Naive thymus-derived CD4-positive, alpha-beta T cell (primary cell): ENCODE data around the gene FBRSL1. TPM values are rescaled to one million over a fixed set of nuclear protein-coding genes. Genes with fewer than 3 reads are reported as not detected.

Source experiments
- ATAC-seq: fragments of 150-1000 bp; cut with Tn5 transposase; 2 replicates; pipeline ENCODE4 v1.10.0; 2021; ENCODE audit warnings: mild to moderate bottlenecking, moderate library complexity
- CTCF ChIA-PET: fragments of 350-600 bp; sonication (Branson Sonifier 250); formaldehyde crosslinking; loops from one replicate; lab custom pipeline; 2021; ENCODE audit warnings: antibody characterized with exemption; lab: Charles Lee
- POLR2A ChIA-PET: fragments of 350-600 bp; sonication (Branson Sonifier 250); formaldehyde crosslinking; loops from one replicate; lab custom pipeline; 2021; ENCODE audit warnings: antibody characterized with exemption, inconsistent platforms; lab: Charles Lee
- DNase-seq, 9 donors: peaks; one replicate each; pipeline versions ENCODE4 v3.0.0 to v3.0.0-alpha.2; 2020 to 2022; ENCODE audit warnings: mixed read lengths in 1 of 9
- H3K27ac ChIP-seq: one replicate; pipeline ENCODE4 v1.7.0; 2013; ENCODE audit warnings: mild to moderate bottlenecking, low read depth, low read length, moderate library complexity
- H3K27me3 ChIP-seq, 2 donors: one replicate each; pipeline ENCODE4 v1.7.0; 2013; ENCODE audit warnings: low read length in 2 of 2, mild to moderate bottlenecking in 2 of 2, moderate library complexity in 2 of 2; ENCODE audit not compliant: control insufficient read depth in 2 of 2, insufficient read depth in 2 of 2
- H3K36me3 ChIP-seq, 3 experiments: 1 replicate in 2 of 3; 2 replicates in 1 of 3; pipeline ENCODE4 v1.7.0; 2013; ENCODE audit warnings: low read length in 3 of 3, mild to moderate bottlenecking in 3 of 3, moderate library complexity in 1 of 3; ENCODE audit not compliant: insufficient read depth in 3 of 3, control insufficient read depth in 2 of 3
- H3K4me1 ChIP-seq, 2 donors: one replicate each; pipeline ENCODE4 v1.7.0; 2013; ENCODE audit warnings: low read length in 2 of 2, mild to moderate bottlenecking in 2 of 2, moderate library complexity in 1 of 2; ENCODE audit not compliant: control insufficient read depth in 2 of 2, insufficient read depth in 2 of 2
- H3K4me3 ChIP-seq: 2 replicates; pipeline ENCODE4 v1.7.0; 2013; ENCODE audit warnings: mild to moderate bottlenecking, low read length
- H3K9me3 ChIP-seq, 3 experiments: 1 replicate in 2 of 3; 2 replicates in 1 of 3; pipeline ENCODE4 v1.7.0; 2013; ENCODE audit warnings: low read length in 3 of 3; ENCODE audit not compliant: control insufficient read depth in 2 of 3
- H3K27ac Mint-ChIP-seq, 9 donors: one replicate each; pipeline ENCODE4 v1.8.0; 2020 to 2022; ENCODE audit warnings: mixed read lengths in 9 of 9, mild to moderate bottlenecking in 8 of 9, moderate library complexity in 5 of 9, inconsistent platforms in 2 of 9
- H3K27me3 Mint-ChIP-seq, 5 donors: one replicate each; pipeline ENCODE4 v1.8.0; 2021 to 2022; ENCODE audit warnings: mixed read lengths in 5 of 5, mild to moderate bottlenecking in 1 of 5
- H3K36me3 Mint-ChIP-seq, 5 donors: one replicate each; pipeline ENCODE4 v1.8.0; 2020 to 2022; ENCODE audit warnings: mixed read lengths in 5 of 5, mild to moderate bottlenecking in 3 of 5, inconsistent platforms in 1 of 5
- H3K4me1 Mint-ChIP-seq, 7 donors: one replicate each; pipeline ENCODE4 v1.8.0; 2020 to 2022; ENCODE audit warnings: mixed read lengths in 7 of 7, mild to moderate bottlenecking in 3 of 7, inconsistent platforms in 1 of 7
- H3K4me3 Mint-ChIP-seq, 10 donors: one replicate each; pipeline ENCODE4 v1.8.0; 2020 to 2022; ENCODE audit warnings: mild to moderate bottlenecking in 10 of 10, mixed read lengths in 10 of 10, moderate library complexity in 6 of 10, inconsistent platforms in 2 of 10
- H3K9me3 Mint-ChIP-seq, 11 donors: one replicate each; pipeline ENCODE4 v1.8.0; 2020 to 2022; ENCODE audit warnings: mixed read lengths in 11 of 11, mild to moderate bottlenecking in 4 of 11, inconsistent platforms in 1 of 11, moderate library complexity in 1 of 11
- intact Hi-C, 2 donors: fragments of 100-400 bp; cut with micrococcal nuclease; formaldehyde crosslinking; loops; one replicate each; pipeline ENCODE4 v1.15.1; 2023
- polyA plus RNA-seq, 2 donors: library from polyadenylated mRNA; unstranded; fragments of 300-500 nt; fragmentation: Illumina TruSeq; gene quantifications; one replicate each; pipeline ENCODE4 v1.2.3, GENCODE V29; 2021
- total RNA-seq, 6 experiments: library from RNA in 5 of 6; stranded (reverse) in 5 of 6; gene quantifications; 1 replicate in 5 of 6; 2 replicates in 1 of 6; pipeline ENCODE4 v1.2.3 and lab custom pipeline; 2021 to 2026

FBRSL1 gene
- total and polyA plus RNA-seq, 7 experiments from 2014 or later = 0.77 to 105 (median 90.9) TPM

DNA sequence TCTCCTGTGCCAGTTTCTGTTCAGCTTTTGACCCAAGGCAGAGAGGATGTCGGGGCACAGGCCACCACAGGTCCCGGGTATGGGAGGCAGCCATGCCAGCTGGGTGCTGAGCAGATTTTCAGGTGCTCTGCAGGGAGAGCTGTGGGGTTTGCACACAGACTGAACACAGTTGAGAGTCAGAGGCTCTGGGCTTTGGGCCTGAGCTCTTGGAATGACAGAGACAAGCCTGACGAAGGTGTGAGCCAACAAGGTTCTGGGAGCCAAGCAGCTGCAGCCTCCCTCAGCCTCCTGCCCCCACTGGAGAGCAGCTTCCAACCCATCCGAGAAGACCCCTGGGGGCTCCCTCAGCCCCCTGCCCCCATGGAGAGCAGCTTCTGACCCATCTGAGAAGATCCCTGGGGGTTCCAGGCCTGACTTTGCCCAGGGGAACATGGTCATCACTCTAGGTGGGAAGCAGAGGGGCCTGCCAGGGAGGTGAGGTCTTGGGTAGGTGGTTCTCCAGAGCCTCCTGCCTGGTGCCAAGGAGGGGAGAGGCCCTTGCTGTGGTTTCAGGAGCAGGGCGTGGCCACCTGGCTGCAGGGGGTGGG lies 13.8 kb downstream of the FBRSL1 start:
- no peak overlapping the region for H3K4me3 ChIP-seq
- DNase-seq = no peak
- Mint-ChIP-seq H3K4me3 (peak overlapping the region in 4 of 10 donors; percentile 9 to 48 (median 42)), H3K27me3 (no peaks in the 10 kb centered on the region), H3K27ac (peak overlapping the region in 8 of 9 donors; percentile 17 to 86 (median 54)), H3K36me3 (no peaks in the 10 kb centered on the region), H3K4me1 (peaks cover 30 to 76% (median 56%) of the 10 kb centered on the region in 7 donors), H3K9me3 (peaks cover 0 to 4% (median 0%) of the 10 kb centered on the region in 11 donors)
- no peaks in the 10 kb centered on the region for H3K27me3 ChIP-seq
- no peak for ATAC-seq
- intact Hi-C loops = no loop called here
- ChIA-PET CTCF (interaction anchor here (0.8 kb wide), 1 partner anchor 19 kb away, joined by 3 read pairs; no protein-coding TSS in a partner anchor), POLR2A (interaction anchor here (1.1 kb wide), 1 partner anchor 73 kb away, joined by 3 read pairs; no protein-coding TSS in a partner anchor)
- peaks cover 10 to 34% of the 10 kb centered on the region in 2 donors for H3K4me1 ChIP-seq
- peaks cover 0 to 12% (median 0%) of the 10 kb centered on the region in 3 experiments for H3K36me3 ChIP-seq
- peak overlapping the region; percentile 33 for H3K27ac ChIP-seq
- H3K9me3 ChIP-seq = no peaks in the 10 kb centered on the region

DNA sequence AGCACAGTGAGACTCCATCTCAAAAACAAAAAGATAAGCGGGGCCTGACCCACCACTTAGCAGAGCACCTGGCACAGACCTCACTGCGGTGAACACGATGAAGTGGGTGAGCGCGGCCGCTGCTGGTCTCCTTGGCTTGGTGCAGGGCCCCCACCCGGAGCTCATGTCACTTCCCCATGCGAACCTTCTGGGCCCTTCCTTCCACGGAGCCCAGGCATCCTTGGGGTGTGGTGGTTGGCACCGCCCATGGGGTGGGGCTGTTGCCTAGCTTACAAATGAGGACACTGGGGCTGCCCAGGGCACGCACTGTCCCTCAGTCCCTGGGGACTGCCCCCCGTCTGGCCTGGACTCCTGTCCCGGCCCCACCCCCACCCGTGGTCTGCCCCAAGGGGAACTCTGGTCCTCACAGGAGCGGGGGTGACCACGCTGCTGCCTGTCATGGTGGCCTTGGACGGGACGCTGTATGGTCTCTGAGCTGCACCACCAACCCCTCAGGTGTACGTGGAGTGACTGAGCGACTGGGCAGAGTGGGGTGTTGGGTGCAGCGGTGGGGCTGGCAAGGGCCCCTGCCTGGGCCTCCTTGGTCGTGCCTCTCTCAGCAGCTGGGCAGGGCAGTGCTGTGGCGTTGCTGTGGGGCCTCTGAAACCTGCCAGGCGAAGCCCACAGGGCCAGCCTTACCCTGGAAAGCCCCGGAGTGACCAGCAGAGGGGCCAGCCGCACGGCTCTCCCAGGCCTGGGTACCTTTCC lies 15.3 kb downstream of the FBRSL1 start:
- Mint-ChIP-seq H3K36me3 (no peaks in the 10 kb centered on the region), H3K9me3 (peaks cover 0 to 2% (median 0%) of the 10 kb centered on the region in 11 donors), H3K4me3 (peak overlapping the region in 7 of 10 donors; percentile 7 to 77 (median 41)), H3K27me3 (no peaks in the 10 kb centered on the region), H3K27ac (peak overlapping the region in 6 of 9 donors; percentile 33 to 90 (median 87)), H3K4me1 (peaks cover 30 to 66% (median 49%) of the 10 kb centered on the region in 7 donors)
- peak overlapping the region; percentile 73 for H3K27ac ChIP-seq
- no peak overlapping the region for H3K4me3 ChIP-seq
- peaks cover 0 to 27% (median 0%) of the 10 kb centered on the region in 3 experiments for H3K36me3 ChIP-seq
- peak; percentile 63 for ATAC-seq
- H3K9me3 ChIP-seq = no peaks in the 10 kb centered on the region
- DNase-seq = no peak
- intact Hi-C loops = no loop called here
- ChIA-PET CTCF (no interaction called here), POLR2A (interaction anchor here (0.6 to 0.7 kb wide), 2 partner anchors 44 to 46 kb away, joined by 3 to 4 read pairs; no protein-coding TSS in a partner anchor)
- peaks cover 10 to 34% of the 10 kb centered on the region in 2 donors for H3K4me1 ChIP-seq
- no peaks in the 10 kb centered on the region for H3K27me3 ChIP-seq

DNA sequence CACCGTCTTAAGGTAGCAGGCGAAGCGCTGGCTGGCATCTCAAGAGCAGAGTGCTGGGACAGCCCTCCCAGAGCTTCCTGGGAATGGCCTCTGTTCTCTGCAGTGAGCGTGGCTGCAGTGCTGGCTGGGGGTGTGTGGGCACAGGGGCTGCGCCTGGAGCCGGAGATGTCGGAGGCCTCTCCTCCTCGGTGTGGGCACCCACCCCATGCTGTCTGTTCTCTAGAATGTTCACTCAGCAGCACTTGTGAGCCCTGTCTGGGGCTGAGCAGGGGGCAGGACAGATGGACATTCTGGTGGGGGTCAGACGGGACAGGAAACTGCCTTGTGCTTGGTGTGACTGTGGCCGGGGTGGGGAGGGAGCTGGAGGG lies 15.9 kb downstream of the FBRSL1 start:
- Mint-ChIP-seq H3K27ac (peak overlapping the region in 8 of 9 donors; percentile 50 to 90 (median 86)), H3K36me3 (no peaks in the 10 kb centered on the region), H3K27me3 (no peaks in the 10 kb centered on the region), H3K4me1 (peaks cover 30 to 61% (median 43%) of the 10 kb centered on the region in 7 donors), H3K9me3 (peaks cover 0 to 2% (median 0%) of the 10 kb centered on the region in 11 donors), H3K4me3 (peak overlapping the region in 6 of 10 donors; percentile 59 to 77 (median 72))
- POLR2A ChIA-PET = interaction anchor here (0.6 to 1.3 kb wide), 3 partner anchors 44 to 76 kb away, joined by 3 to 4 read pairs (median 4); no protein-coding TSS in a partner anchor
- Histone ChIP-seq H3K9me3 (no peaks in the 10 kb centered on the region), H3K4me3 (no peak overlapping the region), H3K27ac (peak overlapping the region; percentile 73), H3K27me3 (no peaks in the 10 kb centered on the region), H3K4me1 (peaks cover 10 to 34% of the 10 kb centered on the region in 2 donors), H3K36me3 (peaks cover 0 to 33% (median 0%) of the 10 kb centered on the region in 3 experiments)
- CTCF ChIA-PET = no interaction called here
- no peak for ATAC-seq
- no peak for DNase-seq
- intact Hi-C loops = loop anchor here (1.0 to 2.0 kb wide), 2 partner anchors 16 to 17 kb away; partner anchors contain the start of gene FBRSL1 (in 1 of the 2)

DNA sequence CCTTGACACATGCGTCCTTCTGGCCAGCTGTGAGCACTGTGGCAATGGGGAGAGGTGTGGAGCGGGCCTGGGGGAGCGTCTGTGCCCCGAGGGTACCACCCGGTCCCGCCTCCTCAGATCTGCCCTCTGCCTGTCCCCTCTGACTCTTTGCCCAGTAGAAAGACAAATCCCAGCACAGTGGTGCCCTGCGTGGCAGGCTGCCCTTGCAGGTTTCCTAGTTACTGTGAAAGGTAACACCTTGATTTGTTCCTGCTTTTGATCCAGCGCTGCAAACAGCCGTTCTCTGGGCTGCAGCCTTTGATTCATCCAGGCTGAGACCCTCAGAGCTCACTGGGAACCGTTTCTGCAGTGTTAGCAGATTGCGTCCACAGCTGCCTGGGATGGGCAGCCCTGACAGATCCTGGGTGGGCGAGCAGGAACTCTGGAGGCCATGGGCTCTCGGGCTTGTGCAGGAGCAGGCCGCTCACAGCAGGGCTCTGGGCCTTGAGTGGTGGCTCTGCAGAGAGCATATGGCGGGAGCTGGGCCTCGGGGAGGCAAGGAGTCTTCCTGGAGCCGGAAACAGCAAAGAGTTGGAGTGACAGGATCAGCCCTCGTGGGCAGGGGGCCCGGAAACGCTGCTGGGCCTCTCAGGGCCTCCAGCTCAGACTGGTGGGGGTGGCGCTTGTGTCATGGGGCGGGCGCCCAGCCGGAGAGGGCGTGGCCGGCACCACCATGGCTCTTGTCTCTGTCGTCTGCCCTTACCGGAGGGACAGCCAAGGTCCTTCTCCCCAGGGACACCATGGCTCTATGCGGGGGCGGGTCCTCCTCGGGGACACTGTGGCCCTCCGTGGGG lies 16.6 kb downstream of the FBRSL1 start:
- H3K27me3 Mint-ChIP-seq = no peaks in the 10 kb centered on the region
- peak overlapping the region; percentile 62 to 90 (median 86) for H3K27ac Mint-ChIP-seq
- ATAC-seq (peak; percentile 70), DNase-seq (peak; percentile 41 to 74 (median 65))
- ChIA-PET CTCF (interaction anchor here (0.6 to 1.1 kb wide), 3 partner anchors 13 to 152 kb away, joined by 3 read pairs; no protein-coding TSS in a partner anchor), POLR2A (interaction anchor here (0.7 to 1.6 kb wide), 4 partner anchors 13 to 76 kb away, joined by 3 to 7 read pairs (median 4); no protein-coding TSS in a partner anchor)
- Histone ChIP-seq H3K9me3 (no peaks in the 10 kb centered on the region), H3K4me1 (peaks cover 10 to 34% of the 10 kb centered on the region in 2 donors), H3K27ac (peak overlapping the region; percentile 73), H3K27me3 (no peaks in the 10 kb centered on the region), H3K36me3 (peaks cover 0 to 37% (median 0%) of the 10 kb centered on the region in 3 experiments), H3K4me3 (peak overlapping the region; percentile 35)
- no peaks in the 10 kb centered on the region for H3K36me3 Mint-ChIP-seq
- H3K4me3 Mint-ChIP-seq = peak overlapping the region; percentile 25 to 77 (median 70)
- peaks cover 30 to 61% (median 41%) of the 10 kb centered on the region in 7 donors for H3K4me1 Mint-ChIP-seq
- H3K9me3 Mint-ChIP-seq = peaks cover 0 to 2% (median 0%) of the 10 kb centered on the region in 11 donors
- intact Hi-C loops = loop anchor here (1.0 to 2.0 kb wide), 2 partner anchors 16 to 18 kb away; partner anchors contain the start of gene FBRSL1 (in 1 of the 2)

DNA sequence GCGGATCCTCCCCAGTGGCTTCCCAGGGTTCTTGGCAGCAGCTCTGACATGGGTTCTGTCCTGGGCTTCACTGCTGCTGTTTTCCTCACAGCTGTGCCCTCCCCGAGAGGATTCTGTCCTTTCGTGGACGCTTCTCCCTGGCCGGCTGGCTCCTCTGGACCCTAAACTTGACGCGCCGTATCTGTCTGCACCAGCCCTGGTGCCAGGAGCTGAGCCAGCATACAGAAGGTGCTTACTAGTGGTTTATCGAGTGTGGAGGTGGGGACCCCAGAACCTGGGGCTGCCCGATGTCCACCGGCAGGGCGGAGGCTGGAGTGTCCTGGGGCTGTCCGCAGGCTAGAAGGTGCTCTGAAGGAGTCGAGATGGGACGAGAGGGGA lies 17.2 kb downstream of the FBRSL1 start:
- Histone ChIP-seq H3K27me3 (no peaks in the 10 kb centered on the region), H3K36me3 (peaks cover 0 to 40% (median 0%) of the 10 kb centered on the region in 3 experiments), H3K4me1 (peaks cover 10 to 34% of the 10 kb centered on the region in 2 donors), H3K9me3 (no peaks in the 10 kb centered on the region), H3K27ac (peak overlapping the region; percentile 73), H3K4me3 (peak overlapping the region; percentile 35)
- ChIA-PET CTCF (interaction anchor here (0.6 to 1.1 kb wide), 3 partner anchors 12 to 152 kb away, joined by 3 read pairs; no protein-coding TSS in a partner anchor), POLR2A (interaction anchor here (1.3 to 1.6 kb wide), 3 partner anchors 12 to 77 kb away, joined by 3 to 7 read pairs (median 4); no protein-coding TSS in a partner anchor)
- H3K27me3 Mint-ChIP-seq = no peaks in the 10 kb centered on the region
- peak overlapping the region in 9 of 10 donors; percentile 25 to 77 (median 71) for H3K4me3 Mint-ChIP-seq
- peaks cover 0 to 2% (median 0%) of the 10 kb centered on the region in 11 donors for H3K9me3 Mint-ChIP-seq
- intact Hi-C loops = loop anchor here in 1 of 2 donors (2.0 kb wide), 1 partner anchor 18 kb away; no protein-coding TSS in a partner anchor
- no peak for DNase-seq
- ATAC-seq = no peak
- H3K27ac Mint-ChIP-seq = peak overlapping the region in 7 of 9 donors; percentile 46 to 90 (median 81)
- no peaks in the 10 kb centered on the region for H3K36me3 Mint-ChIP-seq
- H3K4me1 Mint-ChIP-seq = peaks cover 30 to 55% (median 36%) of the 10 kb centered on the region in 7 donors
